ENCODE measurements around the gene ANKRD42.

The ANKRD42 gene

DNA sequence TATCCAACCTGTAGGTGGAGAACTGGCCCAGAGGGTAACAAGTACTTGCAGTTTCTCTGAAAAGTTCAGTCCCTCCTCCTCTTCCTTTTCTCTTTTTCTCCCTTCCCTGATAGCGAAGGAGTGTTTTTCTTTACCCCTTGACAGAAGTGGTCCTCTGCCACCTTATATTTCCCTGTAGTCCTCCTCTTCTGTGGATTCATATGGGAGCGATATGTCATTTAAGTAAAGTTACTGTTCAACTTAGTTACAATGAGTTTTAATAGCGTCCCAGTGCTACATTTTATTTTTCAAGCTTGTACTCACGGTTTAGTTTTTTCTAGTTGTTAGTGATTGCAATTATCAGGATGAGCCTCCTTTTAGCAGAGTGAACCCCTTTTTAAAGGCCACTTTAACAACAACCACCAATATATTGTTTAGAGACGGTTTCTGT is 35.1 kb upstream of the ANKRD42 start:
- H3K27ac ChIP-seq (ENCODE audit: low read depth, low read length) = peak overlapping the region; percentile 98
- peak overlapping the region; percentile 100 for H3K4me3 ChIP-seq (ENCODE audit: low read depth, low read length)
- no peaks in the 10 kb centered on the region for H3K27me3 ChIP-seq (ENCODE audit: control insufficient read depth, insufficient read depth, low read length)
- no peaks in the 10 kb centered on the region for H3K9me3 ChIP-seq (ENCODE audit: control insufficient read depth, insufficient read depth, low read length)
- H3K4me1 ChIP-seq (ENCODE audit: control insufficient read depth, insufficient read depth, low read length) = peaks cover 22% of the 10 kb centered on the region
- peaks cover 33% of the 10 kb centered on the region for H3K36me3 ChIP-seq (ENCODE audit: control insufficient read depth, insufficient read depth, low read length)
- peak overlapping the region; percentile 96 for H3K9ac ChIP-seq (ENCODE audit: low read depth, low read length)

DNA sequence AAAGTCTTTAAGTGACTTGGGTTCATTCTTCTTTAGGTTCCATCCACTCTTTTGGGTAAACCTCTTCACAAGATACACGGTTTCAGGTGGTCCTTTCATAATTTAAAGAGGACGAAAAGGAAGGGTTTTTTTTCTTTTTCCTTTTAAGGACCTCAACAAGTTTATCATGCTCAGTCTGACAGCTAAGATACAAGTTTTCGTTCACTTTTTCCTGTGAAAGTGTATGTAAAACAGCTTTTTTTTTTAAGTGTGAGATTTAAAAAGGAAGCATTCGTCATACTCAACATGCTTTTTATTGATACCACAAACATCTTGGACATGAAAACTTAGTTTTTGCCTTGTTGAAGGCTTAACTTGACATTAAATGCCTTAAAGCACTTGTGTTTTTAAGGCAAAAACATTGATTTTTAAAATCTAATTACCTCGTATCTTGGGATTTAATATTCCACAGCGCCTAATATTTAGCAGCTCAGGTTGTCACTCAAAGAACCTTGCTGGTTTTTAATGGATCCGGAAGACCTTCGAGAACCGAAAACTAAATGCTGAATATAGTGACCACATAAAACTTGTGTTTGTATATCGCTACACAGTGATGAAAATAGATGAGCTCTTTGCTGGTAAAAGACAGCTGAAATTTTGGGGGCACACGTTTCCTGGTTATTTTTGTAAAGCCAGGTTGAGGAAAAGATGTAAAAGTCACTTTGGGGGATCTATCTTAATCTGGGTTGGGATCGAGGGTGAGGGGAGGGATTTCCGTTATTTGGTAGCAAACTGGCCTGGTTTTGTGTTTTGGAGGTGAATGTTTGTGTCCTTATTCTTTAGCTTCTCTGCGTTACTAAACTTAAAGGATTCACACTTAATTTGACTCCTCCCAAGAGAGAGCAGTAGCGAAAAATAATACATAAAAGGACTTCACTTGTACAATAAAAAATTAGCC is 34.3 kb upstream of the ANKRD42 start:
- H3K27ac ChIP-seq (ENCODE audit: low read depth, low read length) = no peak overlapping the region
- peak overlapping the region; percentile 100 for H3K4me3 ChIP-seq (ENCODE audit: low read depth, low read length)
- peaks cover 41% of the 10 kb centered on the region for H3K36me3 ChIP-seq (ENCODE audit: control insufficient read depth, insufficient read depth, low read length)
- H3K9ac ChIP-seq (ENCODE audit: low read depth, low read length) = peak overlapping the region; percentile 96
- H3K9me3 ChIP-seq (ENCODE audit: control insufficient read depth, insufficient read depth, low read length) = no peaks in the 10 kb centered on the region
- H3K4me1 ChIP-seq (ENCODE audit: control insufficient read depth, insufficient read depth, low read length) = peaks cover 22% of the 10 kb centered on the region
- no peaks in the 10 kb centered on the region for H3K27me3 ChIP-seq (ENCODE audit: control insufficient read depth, insufficient read depth, low read length)

DNA sequence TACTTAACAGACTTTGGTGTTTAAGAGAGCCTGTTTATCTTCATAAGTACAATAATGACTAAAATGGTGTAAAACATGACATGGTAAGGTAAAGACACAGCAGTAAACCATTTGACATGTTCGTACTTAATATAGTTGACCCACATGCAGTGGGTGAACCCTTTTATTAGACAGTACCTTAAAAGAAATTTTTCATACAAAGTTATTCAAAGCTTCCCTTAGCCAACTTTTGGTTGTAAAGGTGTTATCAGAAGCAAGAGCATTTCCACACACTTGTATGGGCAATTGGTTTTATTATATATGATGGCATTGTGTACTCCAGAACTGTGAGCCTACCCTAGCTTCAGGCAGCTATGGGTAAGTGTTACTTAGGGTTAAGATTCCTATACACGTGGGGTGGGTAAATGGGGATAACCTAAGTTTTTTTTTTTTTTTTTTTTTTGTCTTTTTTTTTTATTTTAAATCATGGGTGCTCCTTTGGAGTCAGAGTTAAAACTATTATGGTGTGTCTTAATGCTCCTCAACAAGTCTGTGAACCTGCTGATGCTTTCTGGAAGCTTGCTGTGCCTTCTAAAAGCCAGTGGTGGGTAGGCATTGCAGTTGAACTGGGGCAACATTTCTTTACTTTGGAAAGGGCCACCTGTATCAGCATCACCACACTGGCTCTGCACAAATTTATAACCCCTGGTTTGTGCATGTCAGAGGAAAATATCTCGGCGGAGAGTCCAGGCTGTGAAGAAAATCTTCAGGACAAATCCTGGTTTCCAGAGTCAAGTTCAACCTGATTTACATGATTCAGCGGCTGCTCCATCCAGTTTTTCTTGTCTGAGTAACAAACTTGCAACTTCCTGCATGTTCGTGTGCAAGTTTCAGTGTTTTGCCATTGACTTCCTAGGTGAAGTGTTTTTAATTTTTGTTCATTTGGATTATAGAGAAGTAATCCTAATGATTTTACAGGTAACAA is 33.3 kb upstream of the ANKRD42 start:
- Histone ChIP-seq H3K27me3 (ENCODE audit: control insufficient read depth, insufficient read depth, low read length) (no peaks in the 10 kb centered on the region), H3K9me3 (ENCODE audit: control insufficient read depth, insufficient read depth, low read length) (no peaks in the 10 kb centered on the region), H3K9ac (ENCODE audit: low read depth, low read length) (no peak overlapping the region), H3K27ac (ENCODE audit: low read depth, low read length) (no peak overlapping the region), H3K36me3 (ENCODE audit: control insufficient read depth, insufficient read depth, low read length) (peaks cover 51% of the 10 kb centered on the region), H3K4me3 (ENCODE audit: low read depth, low read length) (peak overlapping the region; percentile 100), H3K4me1 (ENCODE audit: control insufficient read depth, insufficient read depth, low read length) (peaks cover 22% of the 10 kb centered on the region)

DNA sequence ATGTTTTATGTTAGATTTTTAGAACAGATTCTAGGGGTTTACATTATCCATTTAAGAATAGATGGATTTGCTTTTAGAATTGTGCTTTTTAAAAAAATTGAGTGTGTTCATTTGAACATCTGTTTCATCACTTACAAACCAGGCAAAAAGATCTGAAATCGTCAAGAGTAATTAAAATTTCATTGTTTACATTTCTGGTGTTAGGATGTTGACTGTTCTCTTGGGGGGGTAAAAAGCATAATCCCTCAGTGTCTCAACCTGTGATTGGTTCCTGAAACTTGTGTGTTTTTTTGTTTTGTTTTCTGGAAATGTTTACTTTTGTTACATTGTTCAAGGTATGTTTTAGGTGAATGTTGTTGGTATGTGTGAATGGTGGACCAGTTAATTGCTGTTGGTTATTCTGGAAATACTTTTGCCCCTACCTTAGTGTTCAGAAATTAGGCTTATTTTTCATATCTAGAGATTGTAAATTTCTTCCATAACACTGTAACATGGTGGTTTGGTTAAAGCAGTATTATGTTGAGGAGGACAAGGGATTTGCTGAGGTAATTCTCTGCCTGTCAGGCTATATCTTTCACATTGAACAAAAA is 31.8 kb upstream of the ANKRD42 start:
- no peaks in the 10 kb centered on the region for H3K9me3 ChIP-seq (ENCODE audit: control insufficient read depth, insufficient read depth, low read length)
- H3K9ac ChIP-seq (ENCODE audit: low read depth, low read length) = no peak overlapping the region
- no peaks in the 10 kb centered on the region for H3K27me3 ChIP-seq (ENCODE audit: control insufficient read depth, insufficient read depth, low read length)
- peaks cover 66% of the 10 kb centered on the region for H3K36me3 ChIP-seq (ENCODE audit: control insufficient read depth, insufficient read depth, low read length)
- H3K27ac ChIP-seq (ENCODE audit: low read depth, low read length) = no peak overlapping the region
- no peak overlapping the region for H3K4me3 ChIP-seq (ENCODE audit: low read depth, low read length)
- peaks cover 22% of the 10 kb centered on the region for H3K4me1 ChIP-seq (ENCODE audit: control insufficient read depth, insufficient read depth, low read length)

DNA sequence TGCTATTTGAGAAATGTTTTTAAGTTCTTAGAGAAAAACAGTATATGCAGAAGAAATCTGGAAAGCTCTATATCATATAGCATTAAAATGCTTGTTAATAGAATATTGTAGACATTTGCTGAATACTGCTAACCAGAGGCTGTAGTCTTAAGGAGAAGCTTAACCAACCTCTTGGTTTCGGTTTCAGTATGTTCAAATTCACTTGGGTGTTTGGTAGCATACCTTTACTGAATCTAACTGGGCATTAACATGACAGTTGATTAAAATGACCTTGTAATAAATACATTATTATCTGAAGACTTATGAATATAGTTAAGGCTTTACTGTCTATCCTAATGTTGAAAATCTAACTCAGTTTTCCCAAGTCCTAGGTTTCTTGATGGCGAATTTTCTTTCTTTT is 31.1 kb upstream of the ANKRD42 start:
- Histone ChIP-seq H3K4me1 (ENCODE audit: control insufficient read depth, insufficient read depth, low read length) (peaks cover 22% of the 10 kb centered on the region), H3K9ac (ENCODE audit: low read depth, low read length) (no peak overlapping the region), H3K27ac (ENCODE audit: low read depth, low read length) (no peak overlapping the region), H3K27me3 (ENCODE audit: control insufficient read depth, insufficient read depth, low read length) (no peaks in the 10 kb centered on the region), H3K4me3 (ENCODE audit: low read depth, low read length) (no peak overlapping the region), H3K9me3 (ENCODE audit: control insufficient read depth, insufficient read depth, low read length) (no peaks in the 10 kb centered on the region), H3K36me3 (ENCODE audit: control insufficient read depth, insufficient read depth, low read length) (peaks cover 73% of the 10 kb centered on the region)

DNA sequence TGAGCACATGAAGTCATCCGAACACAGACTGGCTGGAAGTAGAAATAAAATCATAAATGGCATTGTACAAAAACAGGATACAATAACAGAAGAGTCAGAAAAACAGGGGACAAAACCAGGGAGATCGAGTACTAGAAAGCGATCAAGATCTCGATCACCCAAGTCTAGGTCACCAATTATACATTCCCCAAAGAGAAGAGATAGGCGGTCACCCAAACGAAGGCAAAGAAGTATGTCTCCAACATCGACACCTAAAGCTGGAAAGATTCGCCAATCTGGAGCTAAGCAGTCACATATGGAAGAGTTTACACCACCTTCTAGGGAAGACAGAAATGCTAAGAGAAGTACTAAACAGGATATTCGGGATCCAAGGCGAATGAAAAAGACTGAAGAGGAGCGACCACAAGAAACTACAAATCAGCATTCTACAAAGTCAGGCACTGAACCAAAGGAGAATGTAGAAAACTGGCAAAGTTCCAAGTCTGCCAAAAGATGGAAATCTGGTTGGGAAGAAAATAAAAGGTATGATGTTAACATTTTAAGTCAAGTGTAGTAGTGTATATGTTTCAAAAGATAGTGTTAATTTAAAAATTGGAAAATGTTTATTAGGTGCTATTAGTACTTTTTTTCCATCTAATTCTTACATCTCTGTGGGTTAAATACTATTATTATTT is 27.2 kb upstream of the ANKRD42 start:
- Histone ChIP-seq H3K9ac (ENCODE audit: low read depth, low read length) (no peak overlapping the region), H3K4me1 (ENCODE audit: control insufficient read depth, insufficient read depth, low read length) (0 out of 2 replicates have a peak, but pooled peaks cover under 1% of the 10 kb centered on the region), H3K4me3 (ENCODE audit: low read depth, low read length) (no peak overlapping the region), H3K27me3 (ENCODE audit: control insufficient read depth, insufficient read depth, low read length) (no peaks in the 10 kb centered on the region), H3K9me3 (ENCODE audit: control insufficient read depth, insufficient read depth, low read length) (no peaks in the 10 kb centered on the region), H3K27ac (ENCODE audit: low read depth, low read length) (no peak overlapping the region), H3K36me3 (ENCODE audit: control insufficient read depth, insufficient read depth, low read length) (peaks cover 90% of the 10 kb centered on the region)

DNA sequence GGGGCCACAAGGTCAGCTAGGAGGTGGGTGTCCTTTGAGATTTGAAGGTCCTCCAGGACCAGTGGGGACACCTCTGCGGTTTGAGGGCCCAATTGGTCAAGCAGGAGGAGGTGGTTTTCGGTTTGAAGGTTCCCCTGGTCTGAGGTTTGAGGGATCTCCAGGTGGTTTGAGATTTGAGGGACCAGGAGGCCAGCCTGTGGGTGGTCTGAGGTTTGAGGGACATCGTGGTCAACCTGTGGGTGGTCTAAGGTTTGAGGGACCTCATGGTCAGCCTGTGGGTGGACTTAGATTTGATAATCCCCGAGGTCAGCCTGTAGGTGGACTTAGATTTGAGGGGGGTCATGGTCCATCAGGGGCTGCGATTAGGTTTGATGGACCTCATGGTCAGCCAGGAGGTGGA is 24.8 kb upstream of the ANKRD42 start:
- Histone ChIP-seq H3K9ac (ENCODE audit: low read depth, low read length) (no peak overlapping the region), H3K27me3 (ENCODE audit: control insufficient read depth, insufficient read depth, low read length) (no peaks in the 10 kb centered on the region), H3K4me3 (ENCODE audit: low read depth, low read length) (no peak overlapping the region), H3K4me1 (ENCODE audit: control insufficient read depth, insufficient read depth, low read length) (no peaks in the 10 kb centered on the region), H3K27ac (ENCODE audit: low read depth, low read length) (no peak overlapping the region), H3K36me3 (ENCODE audit: control insufficient read depth, insufficient read depth, low read length) (peaks cover 97% of the 10 kb centered on the region), H3K9me3 (ENCODE audit: control insufficient read depth, insufficient read depth, low read length) (no peaks in the 10 kb centered on the region)

DNA sequence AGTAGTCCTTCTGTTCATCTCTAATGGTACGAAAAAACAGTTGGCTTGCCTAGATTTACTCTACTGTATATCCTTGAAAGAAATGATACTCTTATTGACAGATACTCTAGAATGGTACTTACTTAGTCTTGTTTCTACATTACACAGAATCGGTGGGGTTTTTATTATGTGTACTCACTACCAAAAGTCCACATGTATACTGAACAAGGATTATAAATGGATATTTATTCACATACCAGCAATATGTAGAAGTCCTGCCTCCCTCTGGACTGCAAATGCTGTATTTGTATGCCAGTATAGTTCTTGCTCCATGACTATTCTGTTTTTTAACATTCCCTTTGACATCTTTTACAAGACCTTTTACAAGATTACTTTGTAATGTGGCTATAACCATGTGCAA is 22.6 kb upstream of the ANKRD42 start:
- Histone ChIP-seq H3K27ac (ENCODE audit: low read depth, low read length) (no peak overlapping the region), H3K36me3 (ENCODE audit: control insufficient read depth, insufficient read depth, low read length) (peaks cover 94% of the 10 kb centered on the region), H3K9ac (ENCODE audit: low read depth, low read length) (no peak overlapping the region), H3K9me3 (ENCODE audit: control insufficient read depth, insufficient read depth, low read length) (no peaks in the 10 kb centered on the region), H3K4me1 (ENCODE audit: control insufficient read depth, insufficient read depth, low read length) (no peaks in the 10 kb centered on the region), H3K4me3 (ENCODE audit: low read depth, low read length) (no peak overlapping the region), H3K27me3 (ENCODE audit: control insufficient read depth, insufficient read depth, low read length) (no peaks in the 10 kb centered on the region)

DNA sequence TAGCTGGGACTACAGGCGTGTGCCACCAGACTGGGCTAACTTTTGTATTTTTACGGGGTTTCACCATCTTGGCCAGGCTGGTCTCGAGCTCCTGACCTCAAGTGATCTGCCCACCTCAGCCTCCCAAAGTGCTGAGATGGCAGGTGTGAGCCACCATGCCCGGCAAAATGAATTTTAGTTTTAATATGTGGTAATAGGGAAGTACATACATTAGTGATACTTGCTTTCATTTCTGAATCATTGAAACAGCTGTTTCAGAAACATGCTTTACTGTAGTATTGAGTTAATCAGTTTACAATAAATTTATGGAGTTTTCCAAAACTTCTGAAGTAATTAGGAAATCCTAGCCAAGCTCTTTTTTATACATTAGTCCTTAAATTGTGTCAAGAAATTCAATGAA is 21.0 kb upstream of the ANKRD42 start:
- Histone ChIP-seq H3K4me1 (ENCODE audit: control insufficient read depth, insufficient read depth, low read length) (no peaks in the 10 kb centered on the region), H3K27ac (ENCODE audit: low read depth, low read length) (no peak overlapping the region), H3K36me3 (ENCODE audit: control insufficient read depth, insufficient read depth, low read length) (peaks cover 93% of the 10 kb centered on the region), H3K4me3 (ENCODE audit: low read depth, low read length) (no peak overlapping the region), H3K27me3 (ENCODE audit: control insufficient read depth, insufficient read depth, low read length) (no peaks in the 10 kb centered on the region), H3K9ac (ENCODE audit: low read depth, low read length) (no peak overlapping the region), H3K9me3 (ENCODE audit: control insufficient read depth, insufficient read depth, low read length) (no peaks in the 10 kb centered on the region)

DNA sequence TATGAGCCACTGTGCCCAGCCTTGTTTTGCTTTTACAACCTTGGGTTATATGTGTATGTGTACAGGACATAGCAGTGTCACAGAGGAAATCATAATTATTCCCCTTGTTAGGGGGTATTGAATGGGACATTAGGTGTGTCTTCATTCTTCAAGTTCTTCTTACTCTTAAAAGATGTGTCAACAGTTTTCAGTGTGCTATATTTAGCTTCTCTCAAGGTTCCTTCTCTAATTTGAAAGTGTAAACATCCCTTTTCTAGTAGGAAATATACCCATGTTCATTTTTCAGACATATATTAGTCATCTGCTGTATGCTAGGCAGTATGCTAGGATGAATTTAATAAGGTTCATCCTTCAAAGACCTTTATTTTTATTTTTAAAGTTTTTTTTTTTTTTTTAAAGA is 19.5 kb upstream of the ANKRD42 start:
- no peak overlapping the region for H3K9ac ChIP-seq (ENCODE audit: low read depth, low read length)
- no peaks in the 10 kb centered on the region for H3K4me1 ChIP-seq (ENCODE audit: control insufficient read depth, insufficient read depth, low read length)
- no peaks in the 10 kb centered on the region for H3K9me3 ChIP-seq (ENCODE audit: control insufficient read depth, insufficient read depth, low read length)
- no peaks in the 10 kb centered on the region for H3K27me3 ChIP-seq (ENCODE audit: control insufficient read depth, insufficient read depth, low read length)
- no peak overlapping the region for H3K4me3 ChIP-seq (ENCODE audit: low read depth, low read length)
- H3K36me3 ChIP-seq (ENCODE audit: control insufficient read depth, insufficient read depth, low read length) = peaks cover 93% of the 10 kb centered on the region
- H3K27ac ChIP-seq (ENCODE audit: low read depth, low read length) = no peak overlapping the region

Data from HUES48 (cell line).